PFSK-1 (cell line): Measurements from ENCODE around the gene FRMPD1.

Experiments used
- FOXP2 ChIP-seq: optimal IDR thresholded peaks from 2 replicates; pipeline ENCODE3; 2011; ENCODE audit warnings: borderline replicate concordance, control low read depth, inconsistent platforms; ENCODE audit not compliant: insufficient read depth; ENCODE audit errors: extremely low read length, extremely low read depth
- POLR2AphosphoS5 ChIP-seq: IDR thresholded peaks from 2 replicates; pipeline ENCODE4 v1.6.1; 2012; ENCODE audit warnings: low read depth, mild to moderate bottlenecking, control low read depth, low read length, moderate library complexity
- REST ChIP-seq, 2 experiments: IDR thresholded peaks; 2 replicates each; pipeline versions ENCODE4 v1.6.1 to v1.8.0; 2011 to 2012; ENCODE audit warnings: low read depth in 2 of 2, low read length in 2 of 2, control low read depth in 1 of 2, inconsistent platforms in 1 of 2, mild to moderate bottlenecking in 1 of 2, moderate library complexity in 1 of 2; ENCODE audit not compliant: insufficient read depth in 1 of 2
- SIN3A ChIP-seq: IDR thresholded peaks from 2 replicates; pipeline ENCODE4 v1.6.1; 2012; ENCODE audit warnings: mild to moderate bottlenecking, low read length, moderate library complexity, borderline replicate concordance; ENCODE audit not compliant: insufficient read depth
- TAF1 ChIP-seq: IDR thresholded peaks from 2 replicates; pipeline ENCODE4 v1.6.1; 2012; ENCODE audit warnings: low read length, control low read depth, borderline replicate concordance; ENCODE audit not compliant: insufficient read depth

The FRMPD1 gene

GRCh38 chr9:37760416-37761161 lies 109.8 kb downstream of the FRMPD1 start:
- TF ChIP-seq REST (IDR thresholded peaks at IDR 0.05; ENCODE audit: insufficient read depth in 1 of 2, low read depth in 2 of 2, low read length in 2 of 2) (no peak), TAF1 (no peak), SIN3A (no peak), POLR2AphosphoS5 (no peak), FOXP2 (no peak)

GRCh38 chr9:37761511-37761910 lies 110.8 kb downstream of the FRMPD1 start:
- no peak for TF ChIP-seq SIN3A
- TF ChIP-seq TAF1: no peak
- no peak for TF ChIP-seq REST (IDR thresholded peaks at IDR 0.05; ENCODE audit: insufficient read depth in 1 of 2, low read depth in 2 of 2, low read length in 2 of 2)
- no peak for TF ChIP-seq POLR2AphosphoS5
- TF ChIP-seq FOXP2: no peak

- TF ChIP-seq SIN3A (no peak), TAF1 (no peak)
Measured at GRCh38 chr9:37769306-37769705, 118.6 kb downstream of the FRMPD1 start.

GRCh38 chr9:37769995-37770394 lies 119.2 kb downstream of the FRMPD1 start:
- TF ChIP-seq SIN3A: no peak
- TF ChIP-seq REST (IDR thresholded peaks at IDR 0.05; ENCODE audit: insufficient read depth in 1 of 2, low read depth in 2 of 2, low read length in 2 of 2): no peak
- TF ChIP-seq TAF1: no peak
- TF ChIP-seq POLR2AphosphoS5: no peak
- TF ChIP-seq FOXP2: no peak

GRCh38 chr9:37775216-37775919 lies 124.6 kb downstream of the FRMPD1 start:
- TF ChIP-seq POLR2AphosphoS5 (0 out of 2 replicates have a peak, but pooled peaks have one; percentile 7), REST (IDR thresholded peaks at IDR 0.05; ENCODE audit: insufficient read depth in 1 of 2, low read depth in 2 of 2, low read length in 2 of 2) (no peak)
